ENCODE results near the gene BRD1.
"Not testable (repeated sequence)": the region's sequence is repeated elsewhere in the genome, so short reads cannot be mapped to it uniquely, and the experiment has no call there.

The BRD1 gene

GRCh38 chr22:49825944-49826602, 1.6 kb downstream of the BRD1 start:
- DNase-seq: no peak

- DNase-seq: no peak
These were observed 2.2 kb downstream of the BRD1 start for GRCh38 chr22:49825436-49825835.

GRCh38 chr22:49824936-49825335, 2.7 kb downstream of the BRD1 start:
- no peak for DNase-seq

GRCh38 chr22:49824185-49824925, 3.3 kb downstream of the BRD1 start:
- no peak for DNase-seq

GRCh38 chr22:49823289-49824045, 4.2 kb downstream of the BRD1 start:
- no peak for DNase-seq

GRCh38 chr22:49821741-49822140, 5.9 kb downstream of the BRD1 start:
- DNase-seq: not testable (repeated sequence)

- DNase-seq: no peak
These were observed 6.7 kb downstream of the BRD1 start for GRCh38 chr22:49820984-49821383.

- DNase-seq: no peak
These were observed 10.3 kb downstream of the BRD1 start for GRCh38 chr22:49817359-49817758.

GRCh38 chr22:49815641-49816091, 12.0 kb downstream of the BRD1 start:
- DNase-seq: no peak

- no peak for DNase-seq
These were observed 12.8 kb downstream of the BRD1 start for GRCh38 chr22:49814856-49815255.

GRCh38 chr22:49814164-49814686, 13.4 kb downstream of the BRD1 start:
- DNase-seq: no peak

- DNase-seq: no peak
These were observed 14.8 kb downstream of the BRD1 start for GRCh38 chr22:49812838-49813237.

GRCh38 chr22:49811020-49811791, 16.5 kb downstream of the BRD1 start:
- DNase-seq: no peak

- DNase-seq: no peak
These were observed 17.2 kb downstream of the BRD1 start for GRCh38 chr22:49810363-49811019.

- DNase-seq: no peak
These were observed 19.6 kb downstream of the BRD1 start for GRCh38 chr22:49807780-49808708.

GRCh38 chr22:49807129-49807528, 20.5 kb downstream of the BRD1 start:
- no peak for DNase-seq

- DNase-seq: no peak
These were observed 23.8 kb downstream of the BRD1 start for GRCh38 chr22:49803737-49804375.

- no peak for DNase-seq
These were observed 24.5 kb downstream of the BRD1 start for GRCh38 chr22:49803134-49803533.

GRCh38 chr22:49801391-49802060, 26.1 kb downstream of the BRD1 start:
- DNase-seq: no peak

Measured in SHP77 (cell line).